Endothelial cell of umbilical vein (primary cell): ENCODE measurements around the gene SORCS3. TPM values are rescaled to one million over a fixed set of nuclear protein-coding genes. Genes with fewer than 3 reads are reported as not detected.

Experiments
- BruUV-seq: library from RNA; stranded (reverse); fragments of 400-500 nt; replicated peaks from 2 replicates; lab custom pipeline; 2021; lab: Mats Ljungman, UMichigan
- CTCF ChIA-PET: fragments of 300-600, 350-600 bp; sonication (Branson Sonifier 250); formaldehyde crosslinking; loops from one replicate; lab custom pipeline; 2021; ENCODE audit warnings: antibody characterized with exemption, inconsistent platforms; lab: Charles Lee
- POLR2A ChIA-PET: fragments of 300-600, 350-600 bp; sonication (Branson Sonifier 250); formaldehyde crosslinking; loops from one replicate; lab custom pipeline; 2021; ENCODE audit warnings: antibody characterized with exemption, inconsistent platforms; lab: Charles Lee
- DNase-seq: peaks from one replicate; pipeline ENCODE4 v3.0.0-alpha.2; 2011; ENCODE audit warnings: low read depth, low spot score
- FAIRE-seq: peaks from 2 replicates; lab custom pipeline; 2011; peaks lifted over from hg19 to GRCh38; lab: Jason Lieb, UNC
- H2AFZ ChIP-seq: 2 replicates; pipeline ENCODE4 v1.6.0; 2012; ENCODE audit warnings: low read depth, low read length, control low read depth, inconsistent platforms
- H3K27ac ChIP-seq: 2 replicates; pipeline ENCODE4 v1.5.1; 2011; ENCODE audit warnings: low read depth, mild to moderate bottlenecking, control low read depth, low read length, moderate library complexity; ENCODE audit not compliant: insufficient read depth
- H3K27me3 ChIP-seq, 2 experiments: 2 replicates each; pipeline versions ENCODE4 v1.6.0 to v1.6.1; 2011; ENCODE audit warnings: low read length in 2 of 2, mixed read lengths in 1 of 2; ENCODE audit not compliant: control insufficient read depth in 2 of 2, insufficient read depth in 2 of 2
- H3K36me3 ChIP-seq, 2 experiments: 2 replicates in 1 of 2; 3 replicates in 1 of 2; pipeline ENCODE4 v1.5.1; 2011; ENCODE audit warnings: low read length in 2 of 2, mild to moderate bottlenecking in 1 of 2, moderate library complexity in 1 of 2; ENCODE audit not compliant: control insufficient read depth in 2 of 2, insufficient read depth in 2 of 2; ENCODE audit errors: extremely low read depth in 1 of 2
- H3K4me1 ChIP-seq: 3 replicates; pipeline ENCODE4 v1.5.1; 2011; ENCODE audit warnings: mild to moderate bottlenecking, low read length; ENCODE audit not compliant: control insufficient read depth, insufficient read depth; ENCODE audit errors: extremely low read depth
- H3K4me2 ChIP-seq: 2 replicates; pipeline ENCODE4 v1.6.1; 2011; ENCODE audit warnings: low read length, control low read depth, mixed read lengths; ENCODE audit not compliant: insufficient read depth
- H3K4me3 ChIP-seq, 3 experiments: fragments of 200-600 bp in 1 of 3; sonication (generic), shearing (Covaris generic) in 1 of 3; replicated peaks in 1 of 3; 2 replicates each; pipeline ENCODE4 v1.5.1; 2011 to 2016; ENCODE audit warnings: control low read depth in 3 of 3, low read length in 3 of 3, mild to moderate bottlenecking in 2 of 3, inconsistent platforms in 1 of 3, low read depth in 1 of 3, moderate library complexity in 1 of 3; ENCODE audit not compliant: insufficient read depth in 1 of 3
- H3K79me2 ChIP-seq: 2 replicates; pipeline ENCODE4 v1.6.0; 2012; ENCODE audit warnings: low read length, inconsistent platforms; ENCODE audit not compliant: control insufficient read depth, insufficient read depth
- H3K9ac ChIP-seq: replicated peaks from 2 replicates; pipeline ENCODE3; 2011; ENCODE audit warnings: low read length, control low read depth; ENCODE audit not compliant: insufficient read depth; ENCODE audit errors: extremely low read depth
- H3K9me1 ChIP-seq: replicated peaks from 3 replicates; pipeline ENCODE4 v1.6.0; 2011; ENCODE audit warnings: mild to moderate bottlenecking, low read length; ENCODE audit not compliant: control insufficient read depth, insufficient read depth; ENCODE audit errors: extremely low read depth
- H3K9me3 ChIP-seq: replicated peaks from 2 replicates; pipeline ENCODE4 v1.5.1; 2012; ENCODE audit warnings: low read length, inconsistent platforms; ENCODE audit not compliant: control insufficient read depth, insufficient read depth
- H4K20me1 ChIP-seq: replicated peaks from 2 replicates; pipeline ENCODE3; 2011; ENCODE audit warnings: mild to moderate bottlenecking, low read length; ENCODE audit not compliant: control insufficient read depth, insufficient read depth; ENCODE audit errors: extremely low read depth
- CTCF ChIP-seq, 2 donors: IDR thresholded peaks; 1 replicate in 1 of 2; 2 replicates in 1 of 2; pipeline ENCODE4 v1.5.1; 2011; ENCODE audit warnings: low read length in 2 of 2, mild to moderate bottlenecking in 2 of 2, moderate library complexity in 2 of 2, control low read depth in 1 of 2, inconsistent platforms in 1 of 2, low read depth in 1 of 2; ENCODE audit not compliant: insufficient read depth in 1 of 2; ENCODE audit errors: extremely low read depth in 1 of 2
- EZH2 ChIP-seq: IDR thresholded peaks from 2 replicates; pipeline ENCODE4 v1.6.1; 2012; ENCODE audit warnings: borderline replicate concordance, low read depth, mild to moderate bottlenecking, moderate library complexity, low read length, inconsistent platforms; ENCODE audit not compliant: severe bottlenecking
- FOS ChIP-seq: IDR thresholded peaks from 2 replicates; pipeline ENCODE4 v1.6.1; 2011; ENCODE audit warnings: mild to moderate bottlenecking, low read length, moderate library complexity, borderline replicate concordance; ENCODE audit not compliant: insufficient read depth
- GATA2 ChIP-seq: IDR thresholded peaks from 2 replicates; pipeline ENCODE4 v1.7.0; 2011; ENCODE audit warnings: low read depth, mild to moderate bottlenecking, moderate library complexity, mixed read lengths, low read length; ENCODE audit not compliant: insufficient read length, insufficient read depth
- JUN ChIP-seq: IDR thresholded peaks from 2 replicates; pipeline ENCODE4 v1.6.1; 2011; ENCODE audit warnings: borderline replicate concordance, low read depth; ENCODE audit not compliant: insufficient read length, insufficient read depth
- MAX ChIP-seq: IDR thresholded peaks from 2 replicates; pipeline ENCODE4 v1.6.1; 2011; ENCODE audit not compliant: insufficient read depth, insufficient read length
- MYC ChIP-seq: IDR thresholded peaks from one replicate; pipeline ENCODE4 v1.6.1; 2011; ENCODE audit warnings: mild to moderate bottlenecking, low read depth, low read length
- POLR2A ChIP-seq: IDR thresholded peaks from 2 replicates; pipeline ENCODE4 v1.6.1; 2012; ENCODE audit warnings: low read depth, mild to moderate bottlenecking, control low read depth, low read length
- POLR2AphosphoS5 ChIP-seq: IDR thresholded peaks from 2 replicates; pipeline ENCODE4 v1.6.1; 2012; ENCODE audit warnings: low read depth, mild to moderate bottlenecking, control low read depth, low read length, moderate library complexity; ENCODE audit not compliant: insufficient read depth
- dilution Hi-C: fragments of 300-500 bp; cut with MboI; formaldehyde crosslinking; loops from one replicate; pipeline ENCODE4 v1.15.0; 2019; ENCODE audit warnings: low sequenced_read_pairs; ENCODE audit not compliant: extremely low pct_ligation_motif_present
- intact Hi-C: fragments of 100-400 bp; cut with micrococcal nuclease; formaldehyde crosslinking; loops from one replicate; pipeline ENCODE4 v1.10.0; 2022
- polyA plus RNA-seq, 4 experiments: library from polyadenylated mRNA; depleted of rRNA in 3 of 4; stranded (reverse) in 3 of 4; unstranded in 1 of 4; fragments of >200 nt; gene quantifications; 2 replicates each; pipeline versions ENCODE4 v1.2.1 to v1.2.3, GENCODE V29; 2011 to 2012; ENCODE audit warnings: missing spikeins in 1 of 4
- total RNA-seq: library from RNA; stranded (reverse); gene quantifications from 2 replicates; pipeline ENCODE4 v1.2.3, GENCODE V29; 2021

SORCS3 gene
- total and polyA plus RNA-seq, 2 donors (not counting 3 experiments of a cell fraction or from before 2014, with no cell fraction given) = not detected

GRCh38 chr10:104767282-104767681 lies 126.2 kb downstream of the SORCS3 start:
- Histone ChIP-seq H3K4me2 (no peak overlapping the region), H3K27ac (no peak overlapping the region), H3K4me1 (no peaks in the 10 kb centered on the region), H3K4me3 (no peak overlapping the region), H2AFZ (no peak overlapping the region), H3K79me2 (no peaks in the 10 kb centered on the region), H4K20me1 (no peaks in the 10 kb centered on the region), H3K9me1 (no peaks in the 10 kb centered on the region), H3K9me3 (peaks cover 6% of the 10 kb centered on the region), H3K36me3 (no peaks in the 10 kb centered on the region), H3K9ac (no peak overlapping the region), H3K27me3 (no peaks in the 10 kb centered on the region)
- TF ChIP-seq MAX = no peak
- TF ChIP-seq POLR2AphosphoS5 = no peak
- TF ChIP-seq EZH2 = no peak
- no peak for TF ChIP-seq MYC
- no peak for TF ChIP-seq GATA2
- TF ChIP-seq FOS = no peak
- TF ChIP-seq CTCF (IDR thresholded peaks at IDR 0.05; ENCODE audit: extremely low read depth in 1 of 2, insufficient read depth in 1 of 2, low read depth in 1 of 2, low read length in 2 of 2) = no peak
- TF ChIP-seq JUN = no peak
- TF ChIP-seq POLR2A = no peak
- dilution Hi-C loops (no loop called here), intact Hi-C loops (no loop called here)
- no TSS peak for BruUV-seq
- ChIA-PET CTCF (no interaction called here), POLR2A (no interaction called here)
- no peak for FAIRE-seq
- DNase-seq = no peak
